Esophagus mucosa (tissue), 1 donor: ENCODE results near the gene EP400. TPM values are rescaled to one million over a fixed set of nuclear protein-coding genes. Genes with fewer than 3 reads are reported as not detected.

ENCODE experiments used
- ATAC-seq: fragments of 200-7000 bp; cut with Tn5 transposase; one replicate; pipeline ENCODE4 v1.9.1; 2020
- total RNA-seq: library from RNA; stranded (reverse); gene quantifications from one replicate; pipeline ENCODE4 v1.2.4, GENCODE V29; 2023
- donor health status: DM: yes; HTN: yes; CAD: no.

EP400 gene
- total RNA-seq = 26.1 TPM

GRCh38 chr12:131949431-131950181 lies at the start of gene EP400:
Gene EP400, plus strand, starts transcription at chr12:131949942. Its CDS starts 10,678 bp downstream, at chr12:131960620.
- peak; percentile 99 for ATAC-seq

GRCh38 chr12:131900397-131900796 lies 49.3 kb upstream of the EP400 start:
- no peak for ATAC-seq

DNA sequence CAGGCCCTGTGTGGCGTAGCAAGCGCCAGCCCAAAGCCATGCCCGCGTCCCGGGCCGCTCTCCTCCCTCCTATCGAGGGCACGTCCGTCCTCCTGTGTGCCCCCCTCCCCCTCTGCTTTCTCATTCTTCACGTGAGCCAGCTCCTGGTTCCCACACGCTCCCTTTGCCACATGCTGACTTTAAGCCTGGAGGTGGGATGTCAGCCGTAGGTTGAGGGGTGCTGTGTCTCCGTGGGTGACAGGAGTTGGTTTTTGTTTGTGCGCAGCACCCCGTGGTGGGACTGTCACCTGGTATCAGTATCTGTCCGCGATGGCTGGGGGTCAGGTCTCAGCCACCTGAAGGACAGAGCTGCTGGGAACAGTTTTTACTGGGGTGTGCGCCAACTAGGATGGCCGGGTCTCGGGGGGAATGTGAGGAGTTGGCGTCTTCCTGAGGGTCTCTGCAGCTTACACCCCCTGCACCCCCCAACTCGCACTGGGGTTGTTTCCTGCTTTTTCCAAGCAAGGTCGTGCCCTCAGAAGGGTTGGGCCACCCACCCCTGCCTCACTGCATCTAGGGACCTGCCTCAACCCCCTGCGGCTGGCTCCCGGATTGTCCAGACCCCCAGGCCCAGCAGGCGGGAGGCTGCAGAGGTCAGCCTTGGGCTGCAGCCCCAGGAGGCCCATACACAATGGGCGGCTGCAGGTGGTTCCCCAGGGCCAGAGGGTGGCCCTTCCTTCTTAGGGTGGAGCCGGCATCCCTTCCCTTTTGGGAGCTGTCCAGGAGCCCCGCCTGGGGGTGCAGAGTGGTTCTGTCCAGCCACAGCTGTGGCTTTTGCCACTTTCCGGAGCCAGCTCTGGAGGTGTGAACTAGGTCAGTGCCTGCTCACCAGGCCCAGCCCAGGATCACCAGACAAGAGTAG lies 48.1 kb upstream of the EP400 start:
- ATAC-seq = no peak

DNA sequence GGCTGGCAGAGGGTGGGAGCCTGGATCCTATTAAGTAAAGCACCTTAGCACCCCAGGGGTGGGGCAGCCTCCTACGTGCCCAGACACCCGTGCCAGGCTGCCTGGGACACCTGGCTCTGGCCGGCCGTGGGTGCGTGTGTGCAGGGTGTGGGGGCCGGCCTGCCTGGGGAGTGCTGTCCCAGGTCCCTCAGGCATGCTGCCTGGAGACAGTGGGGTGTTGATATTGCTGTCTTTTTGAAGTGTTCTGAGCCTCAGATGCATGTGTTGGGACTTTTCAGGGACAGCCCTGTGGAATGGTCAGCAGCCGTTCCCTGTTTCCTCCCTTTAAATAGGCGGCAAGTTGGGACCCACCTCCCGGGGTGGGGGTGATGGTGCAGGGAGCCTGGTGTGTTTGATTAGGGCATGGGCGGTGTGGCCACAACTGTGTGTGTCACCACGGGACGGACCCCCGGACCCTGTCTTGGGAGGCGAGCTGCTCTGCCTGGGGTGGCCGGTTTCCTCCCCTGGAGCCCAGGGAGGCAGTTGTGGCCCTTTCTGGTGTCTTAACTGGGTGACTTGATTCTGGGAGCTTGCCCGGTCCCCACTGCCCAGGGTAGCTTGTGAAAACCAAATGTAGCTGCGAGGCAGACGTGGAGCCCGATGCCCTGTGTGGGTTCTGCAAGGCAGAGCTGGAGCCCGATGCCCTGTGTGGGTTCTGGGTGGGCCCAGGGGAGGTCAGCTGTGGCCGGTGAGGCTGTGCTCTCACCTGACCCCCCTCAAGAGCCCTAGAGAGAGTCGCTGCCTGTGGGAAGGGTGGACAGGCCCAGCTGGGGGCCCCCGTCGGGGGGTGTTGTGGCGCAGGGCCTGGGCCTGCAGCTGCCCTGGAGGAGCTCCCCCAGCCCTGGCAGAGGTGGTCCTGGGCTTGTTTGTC lies 47.2 kb upstream of the EP400 start:
- ATAC-seq = peak; percentile 82

- no peak for ATAC-seq
Observed at GRCh38 chr12:131903270-131904255, 46.2 kb upstream of the EP400 start.

DNA sequence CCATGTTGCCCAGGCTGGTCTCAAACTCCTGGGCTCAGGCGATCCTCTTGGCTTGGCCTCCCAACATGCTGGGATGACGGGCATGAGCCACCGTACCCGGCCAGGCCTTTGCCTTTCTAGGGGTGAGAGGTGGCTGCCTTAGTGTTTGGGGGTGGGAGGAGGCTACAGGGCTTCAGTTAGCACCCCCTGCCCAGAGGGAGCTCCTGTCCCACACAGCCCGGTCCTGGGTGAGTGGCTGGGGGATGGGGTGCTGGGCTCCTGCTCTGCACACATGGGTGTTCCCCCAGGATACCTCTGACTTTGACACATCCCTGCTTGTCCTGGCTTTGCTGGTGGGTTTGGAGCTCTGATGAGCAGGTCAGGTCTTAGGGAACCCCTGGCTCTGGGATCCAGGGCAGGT lies 45.4 kb upstream of the EP400 start:
- ATAC-seq = no peak

DNA sequence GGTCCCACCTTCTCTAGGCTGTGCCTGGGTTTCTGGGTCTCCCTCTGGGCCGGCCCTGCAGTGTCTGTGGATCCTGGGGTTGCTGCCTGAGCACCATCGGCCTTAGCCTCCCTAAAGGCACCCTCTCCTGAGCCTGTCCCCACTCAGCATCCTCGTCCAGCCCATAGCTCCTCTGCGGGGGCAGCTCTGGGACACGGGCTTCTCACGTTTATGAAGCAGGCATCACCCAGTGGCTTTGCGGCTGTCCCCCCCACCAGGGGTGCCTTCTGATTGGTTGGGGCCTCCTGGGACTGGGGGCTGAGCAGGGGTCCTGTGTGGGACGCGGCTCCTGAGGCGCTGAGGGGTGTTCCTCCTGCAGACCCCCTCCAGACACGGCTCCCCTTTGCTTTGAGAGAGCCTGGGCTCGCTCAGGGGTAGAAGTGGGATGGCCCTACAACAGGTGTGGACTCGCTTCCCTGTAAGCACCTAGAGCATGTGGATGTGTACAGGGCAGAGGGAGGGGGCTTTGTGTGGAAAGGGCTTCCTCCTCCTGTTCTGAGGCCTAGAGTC lies 44.6 kb upstream of the EP400 start:
- ATAC-seq = no peak

DNA sequence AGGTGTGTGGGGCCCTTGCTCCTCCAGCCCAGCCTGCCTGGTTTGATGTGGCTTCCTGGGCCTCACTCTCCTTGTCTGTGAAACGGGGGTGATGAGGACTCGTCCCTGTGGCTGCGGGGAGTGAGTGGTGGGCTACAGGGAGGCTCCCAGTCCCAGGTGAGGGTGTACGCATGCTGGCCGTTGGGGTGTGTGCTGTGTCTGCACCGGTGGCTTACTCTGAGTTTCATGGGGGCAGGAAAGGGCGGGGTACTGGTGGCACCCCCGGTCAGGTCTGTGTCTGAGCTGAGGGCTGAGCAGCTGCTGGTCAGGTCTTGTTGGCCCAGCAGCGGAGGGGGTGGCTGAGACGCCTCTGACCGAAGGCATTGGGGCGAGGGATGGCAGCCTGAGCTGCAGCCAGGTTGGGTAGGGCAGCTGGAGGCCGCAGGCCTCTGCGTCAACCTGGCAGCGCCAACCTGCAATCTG lies 44.1 kb upstream of the EP400 start:
- no peak for ATAC-seq

DNA sequence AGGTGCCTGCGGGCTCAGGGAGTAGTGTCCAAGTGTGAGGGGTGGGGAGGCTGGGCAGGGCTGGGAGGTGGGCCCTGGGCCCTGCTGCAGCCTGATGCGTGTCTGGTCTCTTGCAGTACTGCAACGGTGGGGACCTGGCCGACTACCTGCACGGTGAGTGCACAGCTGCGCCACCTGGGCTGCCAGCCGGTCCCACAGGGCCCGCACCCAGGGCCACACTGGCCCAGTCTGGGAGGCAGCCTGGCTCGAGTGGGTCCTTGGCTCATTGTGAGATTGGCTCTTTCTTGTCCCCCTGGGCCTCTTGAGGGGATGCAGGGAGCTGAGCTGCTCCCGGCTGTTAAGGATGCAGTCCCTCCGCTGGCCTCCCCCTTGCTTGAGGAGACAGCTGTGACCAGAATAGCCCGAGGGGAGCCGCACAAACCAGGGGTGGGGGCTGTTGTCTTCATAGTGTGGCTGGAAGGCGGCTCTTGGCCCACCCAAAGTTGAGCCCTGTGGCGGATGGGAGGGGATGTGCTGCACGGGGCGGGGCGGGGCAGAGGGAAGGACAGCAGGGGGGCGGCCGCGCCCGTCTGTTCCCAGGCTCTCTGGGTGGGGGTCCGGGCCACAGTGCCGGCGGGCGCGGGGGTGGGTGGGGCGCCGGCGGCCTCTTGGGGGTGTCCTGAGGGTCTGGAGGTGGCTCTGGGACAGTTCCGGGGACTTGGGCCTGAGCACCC lies 42.2 kb upstream of the EP400 start:
- no peak for ATAC-seq

- no peak for ATAC-seq
Observed at GRCh38 chr12:131908092-131909080, 41.4 kb upstream of the EP400 start.

DNA sequence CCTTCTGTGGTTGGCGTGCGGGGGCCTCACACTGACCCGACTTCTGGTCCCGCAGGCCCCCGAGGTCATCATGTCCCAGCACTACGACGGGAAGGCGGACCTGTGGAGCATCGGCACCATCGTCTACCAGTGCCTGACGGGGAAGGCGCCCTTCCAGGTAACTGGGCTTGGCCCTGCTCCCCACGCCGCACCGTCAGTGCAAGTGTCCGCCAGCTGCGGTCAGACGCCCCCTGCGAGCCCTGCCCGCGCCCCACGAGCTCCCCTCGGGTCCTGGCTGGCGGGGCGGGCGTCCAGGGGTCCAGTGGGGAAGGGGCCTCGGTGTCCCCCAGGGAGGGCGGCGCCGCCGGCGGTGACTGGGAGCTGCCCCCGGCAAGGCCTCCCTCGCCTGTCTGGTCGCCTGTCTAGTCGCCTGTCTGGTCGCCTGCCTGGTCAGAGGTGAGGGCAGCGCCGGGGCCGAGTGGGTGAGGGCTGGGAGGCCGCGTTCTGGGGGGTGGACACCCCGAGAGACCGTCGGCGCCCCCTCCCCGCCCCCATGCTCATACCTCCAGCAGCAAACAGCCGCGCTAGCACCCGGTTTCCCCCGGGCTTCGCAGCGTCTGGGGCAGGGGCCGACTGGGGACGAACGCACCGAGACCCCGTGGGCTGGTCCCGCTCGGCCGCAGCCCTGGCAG lies 40.5 kb upstream of the EP400 start:
- ATAC-seq = no peak

- no peak for ATAC-seq
Observed at GRCh38 chr12:131909752-131910219, 40.0 kb upstream of the EP400 start.

- no peak for ATAC-seq
Observed at GRCh38 chr12:131910302-131911027, 39.3 kb upstream of the EP400 start.

DNA sequence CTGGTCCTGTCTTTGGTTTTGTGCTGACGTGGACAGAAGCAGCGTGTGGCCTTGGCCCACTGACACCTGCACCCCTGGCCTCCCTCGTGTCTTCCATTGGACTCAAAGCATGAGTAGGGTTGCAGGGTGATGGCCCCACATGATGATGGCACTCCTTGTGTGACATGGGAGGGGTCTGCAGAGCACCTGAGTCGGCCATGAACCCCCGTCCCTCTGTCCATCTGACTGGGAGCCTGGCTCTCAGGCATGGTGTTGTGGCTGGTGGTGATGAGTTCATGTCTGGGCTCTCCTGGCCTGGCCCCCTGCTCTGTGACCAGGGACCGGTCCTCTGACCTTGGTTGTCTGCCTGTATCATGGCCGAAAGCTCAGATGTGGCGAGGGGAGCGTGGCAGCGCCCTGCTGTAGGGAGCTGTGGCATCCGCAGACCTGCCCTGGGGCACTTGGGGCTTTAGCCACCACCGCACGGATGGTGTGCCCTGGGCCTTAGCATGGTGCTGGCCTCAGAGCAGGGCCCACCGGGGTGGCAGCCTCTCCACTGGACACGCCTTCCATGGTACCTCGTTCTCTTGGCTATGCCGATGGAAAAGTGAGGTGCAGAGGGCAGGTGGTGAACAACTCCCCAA lies 38.6 kb upstream of the EP400 start:
- no peak for ATAC-seq

GRCh38 chr12:131911851-131912477 lies 37.8 kb upstream of the EP400 start:
- ATAC-seq = no peak

- ATAC-seq = no peak
Observed at GRCh38 chr12:131912518-131913274, 37.0 kb upstream of the EP400 start.
